ENCODE measurements around the gene ADAM8. TPM values are rescaled to one million over a fixed set of nuclear protein-coding genes. Genes with fewer than 3 reads are reported as not detected.

Gene ADAM8
- polyA plus RNA-seq, 1 of the 3 experiments (the other 2 are of a cell fraction) = 1.7 TPM

DNA sequence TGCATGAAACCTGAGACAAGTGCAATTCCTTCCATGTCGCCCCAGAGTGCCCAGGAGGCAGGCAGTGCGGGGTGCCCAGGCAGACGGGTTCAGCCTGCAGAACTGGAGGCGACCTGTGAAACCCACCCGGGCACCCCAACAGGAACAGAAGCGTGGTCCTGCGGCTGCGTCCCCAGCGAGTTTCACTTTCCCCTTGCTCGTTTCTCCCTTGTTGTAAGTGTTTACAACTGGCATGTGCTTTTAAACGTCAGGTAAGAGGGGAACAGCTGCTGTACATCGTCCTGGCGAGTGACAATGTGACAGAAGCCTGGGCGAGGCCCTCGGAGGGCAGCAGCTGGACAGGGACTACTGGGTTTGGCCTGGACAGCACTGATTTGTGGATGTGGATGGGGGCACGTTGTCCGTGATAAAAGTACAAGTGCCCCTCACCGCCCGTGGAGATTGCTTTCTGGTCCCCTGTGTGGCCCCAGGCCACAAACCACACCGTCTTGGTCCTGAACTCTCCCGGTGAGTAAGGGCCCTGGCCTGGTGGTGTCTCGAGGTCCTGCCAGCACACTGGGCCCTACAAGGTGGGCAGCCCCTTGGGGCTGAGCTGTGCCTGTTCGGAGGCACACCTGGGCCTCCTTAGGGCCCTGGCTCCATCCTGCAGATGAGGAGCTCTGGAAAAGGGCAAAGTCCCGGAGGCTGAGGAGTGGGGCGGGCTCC lies 35.0 kb downstream of the ADAM8 start:
- H4K20me1 ChIP-seq (ENCODE audit: insufficient read depth) = no peaks in the 10 kb centered on the region
- H3K9ac ChIP-seq = no peak overlapping the region
- peaks cover 26% of the 10 kb centered on the region for H3K27me3 ChIP-seq (ENCODE audit: insufficient read depth)
- no peaks in the 10 kb centered on the region for H3K36me3 ChIP-seq (replicated peaks in 1 of 2; ENCODE audit: control insufficient read depth in 1 of 2, insufficient read depth in 2 of 2, low read length in 1 of 2)
- no peak overlapping the region for H3K4me3 ChIP-seq (ENCODE audit: low read depth in 2 of 2, low read length in 1 of 2)
- POLR2A ChIA-PET = no interaction called here
- no peak overlapping the region for H3K4me2 ChIP-seq
- H2AFZ ChIP-seq (ENCODE audit: low read depth) = no peak overlapping the region
- 70% methylated on average over 14 of the region's 25 CpGs for WGBS (ENCODE audit: low lambda C conversion rate)
- CTCF ChIA-PET = no interaction called here
- no peaks in the 10 kb centered on the region for H3K9me2 ChIP-seq
- no peaks in the 10 kb centered on the region for H3K79me2 ChIP-seq (ENCODE audit: insufficient read depth)
- H3K4me1 ChIP-seq (ENCODE audit: control insufficient read depth in 1 of 2, insufficient read depth in 2 of 2, low read depth in 1 of 2, low read length in 1 of 2) = no peaks in the 10 kb centered on the region
- H3K27ac ChIP-seq (ENCODE audit: low read depth in 2 of 2, low read length in 1 of 2) = no peak overlapping the region
- H3F3A ChIP-seq (replicated peaks; ENCODE audit: insufficient read depth) = no peaks in the 10 kb centered on the region
- no peaks in the 10 kb centered on the region for H3K9me3 ChIP-seq
- no peak for DNase-seq
- TF ChIP-seq EP300 (IDR thresholded peaks at IDR 0.05; ENCODE audit: borderline replicate concordance in 1 of 2, low read depth in 1 of 2, low read length in 1 of 2) (no peak), RCOR1 (IDR thresholded peaks at IDR 0.05; ENCODE audit: low read length) (no peak), FOSL2 (IDR thresholded peaks at IDR 0.05; ENCODE audit: borderline replicate concordance, low read depth) (no peak), SMC3 (IDR thresholded peaks at IDR 0.05; ENCODE audit: low read depth, low read length) (no peak), RXRA (IDR thresholded peaks at IDR 0.05; ENCODE audit: borderline replicate concordance, low read depth) (no peak), JUND (IDR thresholded peaks at IDR 0.05) (no peak), TAF1 (IDR thresholded peaks at IDR 0.05; ENCODE audit: borderline replicate concordance, low read depth, low read length) (no peak), NRF1 (IDR thresholded peaks at IDR 0.05; ENCODE audit: low read depth, low read length) (no peak), MEF2A (IDR thresholded peaks at IDR 0.05; ENCODE audit: borderline replicate concordance, low read depth) (no peak), YY1 (IDR thresholded peaks at IDR 0.05; ENCODE audit: low read depth) (no peak), FOXM1 (IDR thresholded peaks at IDR 0.05; ENCODE audit: low read depth) (no peak), ELF1 (IDR thresholded peaks at IDR 0.05) (no peak), CHD2 (IDR thresholded peaks at IDR 0.05; ENCODE audit: low read length, partially characterized antibody) (no peak), EZH2phosphoT487 (IDR thresholded peaks at IDR 0.05; ENCODE audit: borderline replicate concordance, low read depth) (no peak)
- TF ChIP-seq, protein P1, sequence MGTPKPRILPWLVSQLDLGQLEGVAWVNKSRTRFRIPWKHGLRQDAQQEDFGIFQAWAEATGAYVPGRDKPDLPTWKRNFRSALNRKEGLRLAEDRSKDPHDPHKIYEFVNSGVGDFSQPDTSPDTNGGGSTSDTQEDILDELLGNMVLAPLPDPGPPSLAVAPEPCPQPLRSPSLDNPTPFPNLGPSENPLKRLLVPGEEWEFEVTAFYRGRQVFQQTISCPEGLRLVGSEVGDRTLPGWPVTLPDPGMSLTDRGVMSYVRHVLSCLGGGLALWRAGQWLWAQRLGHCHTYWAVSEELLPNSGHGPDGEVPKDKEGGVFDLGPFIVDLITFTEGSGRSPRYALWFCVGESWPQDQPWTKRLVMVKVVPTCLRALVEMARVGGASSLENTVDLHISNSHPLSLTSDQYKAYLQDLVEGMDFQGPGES (IDR thresholded peaks at IDR 0.05; ENCODE audit: low read depth, low read length) = no peak
- TF ChIP-seq, protein P2, sequence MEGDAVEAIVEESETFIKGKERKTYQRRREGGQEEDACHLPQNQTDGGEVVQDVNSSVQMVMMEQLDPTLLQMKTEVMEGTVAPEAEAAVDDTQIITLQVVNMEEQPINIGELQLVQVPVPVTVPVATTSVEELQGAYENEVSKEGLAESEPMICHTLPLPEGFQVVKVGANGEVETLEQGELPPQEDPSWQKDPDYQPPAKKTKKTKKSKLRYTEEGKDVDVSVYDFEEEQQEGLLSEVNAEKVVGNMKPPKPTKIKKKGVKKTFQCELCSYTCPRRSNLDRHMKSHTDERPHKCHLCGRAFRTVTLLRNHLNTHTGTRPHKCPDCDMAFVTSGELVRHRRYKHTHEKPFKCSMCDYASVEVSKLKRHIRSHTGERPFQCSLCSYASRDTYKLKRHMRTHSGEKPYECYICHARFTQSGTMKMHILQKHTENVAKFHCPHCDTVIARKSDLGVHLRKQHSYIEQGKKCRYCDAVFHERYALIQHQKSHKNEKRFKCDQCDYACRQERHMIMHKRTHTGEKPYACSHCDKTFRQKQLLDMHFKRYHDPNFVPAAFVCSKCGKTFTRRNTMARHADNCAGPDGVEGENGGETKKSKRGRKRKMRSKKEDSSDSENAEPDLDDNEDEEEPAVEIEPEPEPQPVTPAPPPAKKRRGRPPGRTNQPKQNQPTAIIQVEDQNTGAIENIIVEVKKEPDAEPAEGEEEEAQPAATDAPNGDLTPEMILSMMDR (IDR thresholded peaks at IDR 0.05) = no peak
- TF ChIP-seq, protein P3, sequence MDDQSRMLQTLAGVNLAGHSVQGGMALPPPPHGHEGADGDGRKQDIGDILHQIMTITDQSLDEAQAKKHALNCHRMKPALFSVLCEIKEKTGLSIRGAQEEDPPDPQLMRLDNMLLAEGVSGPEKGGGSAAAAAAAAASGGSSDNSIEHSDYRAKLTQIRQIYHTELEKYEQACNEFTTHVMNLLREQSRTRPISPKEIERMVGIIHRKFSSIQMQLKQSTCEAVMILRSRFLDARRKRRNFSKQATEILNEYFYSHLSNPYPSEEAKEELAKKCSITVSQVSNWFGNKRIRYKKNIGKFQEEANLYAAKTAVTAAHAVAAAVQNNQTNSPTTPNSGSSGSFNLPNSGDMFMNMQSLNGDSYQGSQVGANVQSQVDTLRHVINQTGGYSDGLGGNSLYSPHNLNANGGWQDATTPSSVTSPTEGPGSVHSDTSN (IDR thresholded peaks at IDR 0.05) = no peak
